PC-9 (cell line): ENCODE measurements around the gene ALG12.

Experiments used
- CTCF ChIP-seq: fragments of 200-600 bp; sonication (generic); conservative IDR thresholded peaks from 2 replicates; pipeline ENCODE4 v1.6.1; 2017; ENCODE audit warnings: mixed run types, antibody characterized with exemption, mild to moderate bottlenecking, moderate library complexity
- EZH2 ChIP-seq: fragments of 200-600 bp; sonication (generic); IDR thresholded peaks from 2 replicates; pipeline ENCODE4 v1.8.0; 2017; ENCODE audit warnings: antibody characterized with exemption, low read depth

GRCh38 chr22:49853981-49854831 lies 64.0 kb downstream of the ALG12 start:
- TF ChIP-seq CTCF = no peak
- TF ChIP-seq EZH2 = no peak
